T-helper 22 cell (primary cell): ENCODE measurements around the gene RAMACL.
A peak's percentile ranks its signal among the peaks of the same experiment; 100 is the strongest.
"Not testable (repeated sequence)": the region's sequence is repeated elsewhere in the genome, so short reads cannot be mapped to it uniquely, and the experiment has no call there.

ENCODE experiments used
- DNase-seq: peaks from one replicate; pipeline ENCODE4 v3.0.0-alpha.2; 2020; ENCODE audit warnings: low read depth

The RAMACL gene

DNA sequence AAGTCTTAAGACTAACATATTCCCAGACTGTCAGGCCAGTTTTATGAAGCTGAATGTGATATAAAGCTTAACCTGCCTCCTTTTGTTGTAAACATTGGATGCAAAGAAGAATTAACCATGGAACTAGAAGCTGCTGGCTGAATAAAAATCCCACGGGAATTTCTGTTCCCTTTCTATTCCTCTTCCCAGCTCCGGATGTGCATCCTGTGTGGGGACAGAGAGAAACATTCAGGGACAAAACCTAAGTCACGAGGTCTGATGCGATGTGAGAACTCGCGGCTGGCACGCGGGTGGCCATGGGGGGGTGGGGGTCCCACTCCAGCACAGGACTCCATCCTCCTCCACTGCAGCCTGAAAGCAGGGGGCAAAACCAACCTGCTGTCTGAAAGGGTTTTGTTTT is 32.2 kb downstream of the RAMACL start:
- no peak for DNase-seq

DNA sequence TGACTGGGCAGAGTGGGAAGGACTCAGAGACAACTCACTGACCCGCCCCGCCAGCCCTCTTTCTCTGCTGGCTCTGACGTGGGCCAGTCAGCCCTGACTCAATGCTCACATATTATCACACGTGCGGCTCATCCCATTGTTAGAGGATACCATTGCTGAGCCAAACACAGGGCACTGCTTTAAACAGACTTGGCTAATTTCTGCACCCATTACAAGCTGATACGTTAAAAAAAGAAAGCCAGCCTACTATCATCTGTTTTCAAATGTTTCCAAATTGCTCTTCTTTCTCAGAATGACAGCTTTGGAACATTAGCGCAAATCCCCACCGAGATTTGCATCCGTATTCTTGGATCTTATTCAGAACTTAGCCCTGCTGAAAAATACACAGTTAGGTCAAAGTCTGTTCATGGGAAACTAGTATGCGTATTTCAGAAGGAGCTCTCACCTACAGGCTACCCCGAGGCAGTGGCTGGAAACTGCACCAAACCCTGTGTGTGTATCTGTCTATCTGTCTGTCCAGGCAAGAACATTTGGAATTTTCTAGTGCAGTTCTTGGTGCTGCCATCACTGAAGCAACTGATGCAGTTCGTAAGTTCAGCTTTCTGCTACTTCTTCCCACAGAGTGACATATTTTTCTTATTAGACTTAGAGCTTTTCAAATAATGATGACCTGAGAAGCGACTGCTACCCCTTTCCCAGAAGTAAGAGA is 32.8 kb downstream of the RAMACL start:
- no peak for DNase-seq

DNA sequence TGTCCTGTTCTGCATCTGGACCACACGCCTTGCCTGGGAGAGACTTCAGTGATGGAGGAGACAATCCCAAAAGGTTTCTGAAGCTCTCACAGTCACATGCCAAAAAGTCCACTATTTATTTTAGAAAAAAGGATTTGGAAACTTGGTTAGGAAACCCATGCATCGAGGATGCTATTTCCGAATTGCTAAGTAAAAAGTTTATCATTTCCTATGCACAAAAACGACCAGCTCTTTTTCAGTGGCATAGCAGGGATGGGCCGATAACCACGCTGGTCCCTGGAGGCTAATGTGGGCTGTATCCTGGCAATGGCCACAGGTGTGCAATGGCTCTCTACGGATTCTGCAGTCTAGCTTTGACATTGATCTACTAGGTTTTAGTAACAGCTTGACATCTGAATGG is 33.9 kb downstream of the RAMACL start:
- DNase-seq, result no peak

DNA sequence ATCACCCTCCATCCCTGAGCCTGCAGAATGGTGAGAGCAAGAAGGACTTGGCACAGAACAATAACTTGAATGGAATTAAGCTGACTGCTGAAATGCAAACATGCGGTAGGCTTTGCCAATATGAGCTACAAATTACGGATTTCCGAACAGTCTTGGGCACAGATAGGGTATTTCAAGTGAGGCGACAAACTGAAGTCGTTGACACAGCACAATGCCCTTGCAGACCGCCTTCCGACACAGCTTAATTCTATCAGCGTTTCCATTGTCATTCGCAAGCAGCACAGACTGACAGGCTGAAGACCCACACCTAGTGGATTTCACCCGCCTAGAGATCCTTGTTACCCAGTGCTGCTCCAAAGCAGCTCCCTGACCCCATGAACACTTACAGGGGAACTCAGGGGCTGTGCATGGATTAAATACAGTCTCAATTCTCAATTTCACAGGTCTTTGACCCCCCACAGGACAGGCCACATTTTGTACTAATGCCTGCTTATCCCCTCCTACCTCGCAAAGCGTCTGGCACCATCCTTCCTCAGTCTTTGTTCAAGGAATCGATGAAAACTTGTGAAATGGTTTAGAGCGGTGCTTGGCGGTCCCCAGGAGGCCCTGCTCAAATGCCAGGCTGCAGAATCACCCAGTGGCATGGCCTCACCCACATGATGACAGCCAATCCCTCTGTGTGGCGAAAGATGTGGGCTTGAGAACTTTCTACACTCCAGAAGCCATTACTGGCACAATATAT is 34.6 kb downstream of the RAMACL start:
- no peak for DNase-seq

DNA sequence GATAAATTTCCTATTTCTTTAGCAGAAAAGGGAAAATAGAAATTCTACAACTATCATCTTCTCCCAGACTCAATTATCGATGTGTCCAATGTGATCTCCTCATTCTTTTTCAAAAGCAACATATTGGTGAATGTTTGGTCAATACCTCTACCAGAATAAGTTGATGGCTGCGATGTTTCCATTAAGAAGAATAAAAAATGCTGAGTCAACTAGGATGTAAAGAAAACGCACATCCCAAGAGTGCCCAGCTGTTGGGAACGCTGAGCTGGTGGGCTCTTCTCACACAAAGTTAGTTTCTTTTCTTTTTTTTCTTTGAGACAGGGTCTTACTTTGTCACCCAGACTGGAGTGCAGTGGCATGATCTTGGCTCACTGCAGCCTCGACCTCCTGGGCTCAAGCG is 39.8 kb downstream of the RAMACL start:
- no peak for DNase-seq

DNA sequence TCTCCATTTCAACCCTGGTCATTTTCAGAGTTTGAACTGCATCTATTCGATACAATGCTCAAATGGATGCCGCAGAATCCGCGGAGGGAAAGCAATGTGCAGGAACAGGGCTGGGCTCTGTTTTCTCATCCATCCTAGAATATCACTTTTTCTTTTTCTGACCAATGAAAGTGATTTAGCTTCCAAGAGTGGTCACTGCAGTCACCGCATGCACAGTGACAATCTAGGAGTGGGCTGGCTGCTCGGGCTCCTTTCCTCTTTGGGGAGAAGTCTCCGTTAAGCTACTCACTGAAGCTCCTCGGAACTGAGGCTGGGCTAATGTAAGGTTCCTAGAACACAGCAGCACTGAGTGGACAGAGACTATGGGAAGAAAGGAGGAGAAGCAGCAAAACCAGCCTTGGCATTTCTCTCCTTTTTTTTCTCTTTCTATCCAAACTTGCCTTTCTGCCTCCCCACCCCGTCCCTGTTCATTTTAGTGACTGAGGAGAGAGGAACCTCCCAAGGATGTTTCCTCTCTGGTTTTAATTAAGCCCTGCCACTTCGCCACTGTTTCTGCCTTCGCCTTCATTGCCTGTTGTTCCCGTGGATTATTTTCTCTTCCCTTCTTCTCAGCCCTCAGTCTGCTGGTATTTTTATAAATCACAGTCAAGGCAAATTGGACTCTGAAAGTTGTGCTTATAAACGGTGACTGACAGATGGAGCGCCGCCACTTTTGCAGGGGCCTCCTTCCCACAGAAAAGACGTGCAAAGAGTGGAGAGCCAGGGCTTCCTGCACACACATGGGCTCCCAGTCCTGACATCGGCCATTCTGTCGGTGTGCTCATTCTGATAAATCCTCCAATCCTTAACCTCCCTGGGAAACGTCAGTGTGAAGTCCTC is 41.1 kb downstream of the RAMACL start:
- no peak for DNase-seq

DNA sequence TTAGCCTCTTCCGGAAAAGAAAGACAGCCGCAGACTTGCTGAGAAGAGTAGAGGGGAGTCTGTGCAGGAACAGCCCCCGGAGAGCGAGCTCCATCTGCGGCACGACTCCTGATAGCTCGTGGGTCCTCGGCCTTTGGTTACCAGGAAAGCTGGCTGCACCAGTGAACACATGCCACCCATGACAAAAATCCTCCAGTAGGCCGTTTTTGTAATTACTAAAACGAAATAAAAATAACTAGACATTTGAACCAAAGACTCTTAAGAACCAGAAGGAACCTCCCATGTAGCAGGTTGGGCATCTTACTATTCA is 42.2 kb downstream of the RAMACL start:
- no peak for DNase-seq

DNA sequence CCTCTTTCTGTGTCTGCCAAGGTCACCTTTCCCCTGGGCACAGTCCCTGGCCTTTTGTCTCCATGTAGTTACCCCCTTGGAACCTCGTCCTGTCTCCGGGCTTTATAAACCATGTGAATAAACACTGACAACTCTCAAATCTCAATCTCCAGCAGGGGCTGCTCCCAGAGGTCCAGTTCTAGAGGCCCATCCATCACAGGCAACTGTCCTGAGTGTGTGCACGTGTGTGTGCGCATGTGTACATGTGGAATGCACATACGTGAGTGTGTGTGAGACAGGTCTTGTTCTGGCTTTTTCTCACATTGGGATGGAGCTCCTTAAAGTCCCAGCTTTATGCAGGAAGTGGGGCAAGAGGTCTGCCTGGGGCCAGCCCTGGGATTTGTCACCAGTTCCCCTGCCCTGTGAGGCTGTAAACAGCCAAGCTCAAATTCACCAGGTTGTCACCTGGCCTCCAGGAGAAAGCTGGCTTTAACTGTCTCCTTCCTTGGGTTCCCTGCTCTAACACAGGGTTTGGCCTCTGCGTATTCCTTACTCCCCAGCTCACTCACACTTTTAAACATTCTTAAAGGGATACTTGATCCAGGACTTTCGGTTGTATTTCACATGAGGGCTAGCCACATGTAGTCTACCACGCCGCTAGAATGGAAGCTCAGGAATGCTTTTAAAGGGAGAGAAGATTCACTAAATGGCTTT is 42.7 kb downstream of the RAMACL start:
- DNase-seq, result no peak

DNA sequence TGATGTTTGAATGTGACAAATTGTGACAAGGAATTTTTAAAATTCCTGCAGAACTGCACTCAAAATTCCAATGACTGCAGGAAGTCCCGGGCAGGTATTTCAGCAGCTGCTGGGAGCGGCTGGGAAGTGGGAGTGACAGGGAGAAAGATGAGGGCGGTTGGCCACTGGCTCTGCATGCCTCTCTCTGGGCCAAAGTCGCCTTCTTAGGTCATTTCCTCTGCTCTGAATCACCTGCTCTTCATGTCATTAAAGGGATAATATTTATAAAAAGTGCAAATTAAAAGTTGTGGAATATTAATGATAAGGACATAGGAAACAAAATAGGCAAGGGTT is 43.9 kb downstream of the RAMACL start:
- no peak for DNase-seq

DNA sequence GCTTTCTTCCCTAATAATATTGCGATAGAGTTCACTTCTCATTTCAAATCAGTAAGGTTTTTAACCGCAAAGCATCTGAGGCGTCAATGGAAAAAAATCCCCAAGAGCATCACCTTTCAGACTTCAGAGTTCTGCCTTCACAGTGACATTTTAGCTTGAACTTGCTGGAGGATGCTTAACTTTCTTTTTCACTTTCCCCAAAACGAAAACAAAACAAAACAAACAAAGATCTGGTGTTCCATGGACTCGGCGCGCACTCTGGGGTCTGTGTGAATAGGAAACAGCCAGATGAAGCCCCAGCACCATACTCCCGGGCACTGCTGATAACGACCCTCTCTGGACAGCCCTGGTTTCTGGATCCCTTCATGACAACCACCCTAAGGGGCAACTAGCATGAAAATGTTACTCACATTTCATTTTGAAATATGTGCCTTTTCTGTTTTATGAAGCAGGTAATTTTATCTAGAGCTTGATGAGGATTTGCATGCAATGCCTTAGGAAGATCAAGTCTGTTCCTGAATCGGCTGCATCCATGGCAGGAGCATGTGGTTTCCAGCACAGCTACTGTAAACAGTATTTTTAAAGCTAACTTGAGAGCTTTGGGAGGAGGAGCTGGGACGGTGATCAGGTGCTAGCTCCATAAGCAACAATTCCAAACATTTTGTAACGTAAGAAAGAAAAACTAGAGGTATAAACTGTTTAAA is 44.5 kb downstream of the RAMACL start:
- DNase-seq, result no peak

DNA sequence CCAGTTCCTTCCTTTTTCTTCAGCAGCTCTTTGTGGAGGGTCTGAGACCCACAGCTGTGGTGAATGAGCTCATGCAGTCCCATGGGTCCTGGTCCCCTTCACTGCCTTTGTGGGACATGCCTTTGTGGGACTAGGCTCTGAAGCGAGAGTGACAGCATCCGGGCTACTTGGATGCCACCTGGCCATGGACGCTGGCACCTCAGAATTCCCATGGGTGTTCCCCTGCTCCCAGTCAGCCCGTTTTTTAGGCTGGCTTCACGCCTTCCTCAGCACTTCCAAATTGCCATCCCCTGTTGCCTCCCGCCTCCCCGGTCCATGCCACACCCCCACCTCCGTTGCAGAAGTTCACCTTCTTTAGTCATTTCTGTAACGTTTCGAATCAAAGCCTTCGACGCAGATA is 45.1 kb downstream of the RAMACL start:
- DNase-seq, result no peak

DNA sequence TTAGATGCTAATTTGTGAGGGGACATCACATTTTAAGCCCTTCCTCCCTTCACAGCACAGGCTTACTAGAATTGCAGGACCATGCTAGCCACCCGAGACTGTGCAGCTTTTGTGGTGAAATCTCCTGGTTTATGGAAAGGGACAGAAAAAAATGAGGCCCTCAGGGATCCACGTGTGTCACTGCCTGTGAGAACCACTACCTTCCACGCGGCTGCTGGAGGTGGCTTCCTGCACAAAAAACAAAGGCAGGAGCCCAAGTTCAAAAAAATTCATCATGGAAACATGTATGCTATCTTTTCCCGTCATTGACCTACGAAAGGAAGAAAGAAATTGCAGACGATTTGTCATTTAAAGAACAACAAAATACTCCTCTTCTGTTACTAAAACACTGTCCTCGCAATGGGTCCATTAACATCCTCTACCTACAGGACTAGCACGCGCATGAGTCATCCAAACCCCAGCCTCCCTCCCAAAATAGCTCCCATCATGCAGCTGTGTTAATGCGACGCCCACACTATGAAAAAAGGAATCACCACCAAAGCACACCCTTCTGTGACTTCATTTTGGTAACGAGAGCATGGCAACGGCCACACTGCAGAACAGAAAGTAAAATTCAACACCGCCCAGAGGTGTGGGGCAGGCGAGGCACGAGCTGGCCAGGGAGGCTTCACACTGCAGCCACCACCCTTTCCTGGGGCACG is 45.7 kb downstream of the RAMACL start:
- DNase-seq, result peak; percentile 47

DNA sequence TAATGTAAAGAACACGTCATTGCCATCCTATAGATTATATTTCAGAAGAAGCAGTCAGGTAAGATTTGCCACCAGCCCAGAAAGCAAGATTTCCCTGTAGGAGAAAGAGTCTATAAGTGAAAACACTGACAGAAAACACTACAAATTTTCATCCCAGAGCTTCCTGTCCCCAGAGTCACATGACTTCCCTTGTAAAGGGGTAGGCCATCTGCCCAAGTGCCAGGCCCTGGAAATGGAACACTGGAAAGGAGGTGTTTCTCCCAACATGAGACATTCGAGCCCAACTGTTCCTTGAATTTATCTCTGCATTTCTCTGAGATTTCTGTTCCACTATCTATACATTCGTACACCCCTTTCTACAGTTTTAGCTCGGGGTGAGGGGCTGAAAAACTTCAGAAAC is 46.9 kb downstream of the RAMACL start:
- no peak for DNase-seq

DNA sequence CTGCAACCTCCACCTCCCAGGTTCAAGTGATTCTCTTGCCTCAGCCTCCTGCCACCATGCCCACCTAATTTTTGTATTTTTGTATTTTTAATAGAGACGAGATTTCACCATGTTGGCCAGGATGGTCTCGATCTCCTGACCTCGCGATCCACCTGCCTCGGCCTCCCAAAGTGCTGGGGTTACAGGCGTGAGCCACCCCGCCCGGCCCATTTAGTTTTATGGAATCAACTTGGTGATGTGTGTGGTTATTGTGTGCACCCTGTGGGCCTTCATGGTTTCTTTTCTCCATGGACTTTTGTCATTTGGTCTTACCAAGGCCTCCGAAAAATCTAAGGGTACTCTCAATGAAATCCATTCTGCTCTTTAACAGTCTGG is 47.5 kb downstream of the RAMACL start:
- not testable (repeated sequence) for DNase-seq

DNA sequence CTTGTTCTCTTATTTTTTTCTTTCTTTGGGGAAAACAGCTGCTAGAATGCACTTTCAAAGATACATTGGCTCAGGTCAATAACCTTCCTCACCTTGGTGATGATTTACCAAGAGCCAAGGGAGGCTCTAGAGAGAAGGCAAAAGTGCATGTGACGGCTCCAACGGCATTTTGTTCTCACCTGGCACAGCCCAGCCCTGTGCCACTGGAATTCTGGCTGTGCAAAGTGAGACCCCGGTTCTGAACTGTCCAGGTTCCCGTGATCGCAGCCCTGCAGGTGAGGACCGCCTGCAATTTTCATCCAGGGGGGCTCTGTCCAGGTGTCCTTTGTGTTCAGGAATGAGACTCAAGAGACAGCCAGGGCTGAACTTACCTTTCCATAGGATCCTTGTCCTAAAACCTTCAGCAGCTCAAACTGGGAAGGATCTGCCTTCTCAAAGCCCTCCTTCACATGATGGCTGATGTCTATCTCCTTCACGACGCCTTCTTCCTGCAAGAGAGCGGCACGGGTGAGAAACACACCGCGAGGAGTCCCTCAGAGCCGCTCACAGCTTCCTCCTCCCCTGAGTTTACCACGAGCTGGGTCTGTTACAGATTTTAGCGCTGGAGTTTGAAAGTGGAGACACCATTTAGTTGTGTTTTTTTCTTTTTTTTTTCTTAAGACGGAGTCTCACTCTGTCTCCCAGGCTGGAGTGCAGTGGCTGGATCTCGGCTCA is 48.0 kb downstream of the RAMACL start:
- no peak for DNase-seq

DNA sequence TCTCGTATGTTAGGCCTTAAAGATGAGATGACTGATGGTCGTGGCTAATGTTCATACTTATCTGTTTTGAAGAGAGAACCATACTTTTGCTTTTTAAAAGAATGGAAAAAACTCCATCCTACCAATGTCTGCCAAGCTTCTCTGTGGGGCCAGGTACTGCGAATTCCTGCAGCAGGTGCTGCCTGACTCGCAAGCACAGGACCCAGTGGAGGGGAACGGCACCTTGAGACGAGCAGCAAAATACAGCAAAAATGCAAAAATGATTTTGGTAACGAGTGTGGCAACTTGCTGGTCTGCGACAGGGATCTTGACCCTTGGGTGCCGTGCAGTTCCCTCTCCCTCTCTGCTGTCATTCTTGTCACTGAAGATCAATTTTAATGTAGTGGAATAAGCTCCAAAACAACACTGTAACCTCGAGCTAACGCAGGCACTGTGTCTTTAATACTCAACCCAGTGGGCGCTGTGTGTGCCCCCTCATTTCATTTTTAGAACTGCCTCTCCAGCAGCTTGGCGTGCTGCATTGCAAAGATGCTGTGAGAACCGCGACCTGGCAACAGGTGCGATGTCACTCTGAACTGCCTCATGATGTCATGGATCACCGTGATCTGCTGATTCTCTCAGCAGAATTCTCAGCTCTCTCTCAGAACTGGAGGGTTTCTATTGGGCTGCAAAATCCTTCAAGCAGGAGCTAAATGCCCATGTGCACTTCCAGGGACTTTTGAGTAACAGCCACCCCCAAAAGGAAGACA is 51.6 kb downstream of the RAMACL start:
- DNase-seq, result no peak

DNA sequence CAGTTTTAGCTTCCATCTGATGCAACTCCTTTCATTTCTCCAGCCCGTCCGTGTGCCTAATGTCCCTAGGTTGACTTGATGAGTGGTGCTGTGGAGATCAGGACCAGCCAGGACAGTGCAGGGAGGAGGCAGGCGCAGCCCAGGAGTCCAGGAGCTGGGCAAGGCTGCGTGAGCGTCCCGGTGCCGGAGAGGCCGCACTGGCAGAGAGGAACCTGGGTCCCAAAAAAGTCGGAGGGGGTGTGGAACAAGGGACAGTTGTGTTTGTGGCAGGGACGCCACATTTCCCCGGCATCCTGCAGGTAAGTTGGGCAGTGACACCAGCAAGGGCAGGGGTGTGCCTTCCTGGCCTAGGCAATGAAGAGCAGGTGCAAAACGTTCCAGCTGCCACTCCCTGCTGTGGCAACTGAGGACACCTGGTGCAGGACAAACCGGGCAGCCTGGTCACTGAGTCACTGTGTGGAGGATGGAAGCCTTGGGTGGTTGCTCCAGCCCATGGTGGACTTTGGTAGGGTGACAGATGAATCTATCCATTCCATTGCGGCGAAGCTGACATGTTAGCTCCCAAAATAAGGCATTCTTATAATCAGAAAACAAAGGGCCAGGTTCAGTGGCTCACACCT is 53.2 kb downstream of the RAMACL start:
- DNase-seq, result no peak
